WERI-Rb-1 (cell line): ENCODE measurements around the gene GRK1.
"Not testable (repeated sequence)": the region's sequence is repeated elsewhere in the genome, so short reads cannot be mapped to it uniquely, and the experiment has no call there.

Source experiments
- DNase-seq: peaks from one replicate; pipeline ENCODE4 v3.0.0-alpha.2; 2020
- H3K27ac ChIP-seq: fragments of 250-450 bp; sonication (Bioruptor Pico); 2 replicates; pipeline ENCODE4 v1.5.1; 2020; ENCODE audit warnings: mild to moderate bottlenecking, moderate library complexity
- H3K27me3 ChIP-seq: fragments of 250-450 bp; sonication (Bioruptor Pico); 2 replicates; pipeline ENCODE4 v1.5.1; 2021; ENCODE audit warnings: mild to moderate bottlenecking, low read depth, moderate library complexity; ENCODE audit not compliant: insufficient read depth, severe bottlenecking
- H3K36me3 ChIP-seq: fragments of 250-450 bp; sonication (Bioruptor Pico); 2 replicates; pipeline ENCODE4 v1.5.1; 2020; ENCODE audit warnings: mild to moderate bottlenecking, moderate library complexity
- H3K4me3 ChIP-seq: 2 replicates; pipeline ENCODE4 v1.5.1; 2011; ENCODE audit warnings: low read depth, mild to moderate bottlenecking, control low read depth, low read length
- H3K9me3 ChIP-seq: fragments of 250-450 bp; sonication (Bioruptor Pico); 2 replicates; pipeline ENCODE4 v1.5.1; 2021; ENCODE audit warnings: mild to moderate bottlenecking, moderate library complexity; ENCODE audit not compliant: severe bottlenecking
- TF ChIP-seq, protein P1 (sequence below): IDR thresholded peaks from 2 replicates; pipeline ENCODE4 v1.5.1; 2011; ENCODE audit warnings: low read depth, mild to moderate bottlenecking, control low read depth, inconsistent platforms, low read length

GRK1 gene

DNA sequence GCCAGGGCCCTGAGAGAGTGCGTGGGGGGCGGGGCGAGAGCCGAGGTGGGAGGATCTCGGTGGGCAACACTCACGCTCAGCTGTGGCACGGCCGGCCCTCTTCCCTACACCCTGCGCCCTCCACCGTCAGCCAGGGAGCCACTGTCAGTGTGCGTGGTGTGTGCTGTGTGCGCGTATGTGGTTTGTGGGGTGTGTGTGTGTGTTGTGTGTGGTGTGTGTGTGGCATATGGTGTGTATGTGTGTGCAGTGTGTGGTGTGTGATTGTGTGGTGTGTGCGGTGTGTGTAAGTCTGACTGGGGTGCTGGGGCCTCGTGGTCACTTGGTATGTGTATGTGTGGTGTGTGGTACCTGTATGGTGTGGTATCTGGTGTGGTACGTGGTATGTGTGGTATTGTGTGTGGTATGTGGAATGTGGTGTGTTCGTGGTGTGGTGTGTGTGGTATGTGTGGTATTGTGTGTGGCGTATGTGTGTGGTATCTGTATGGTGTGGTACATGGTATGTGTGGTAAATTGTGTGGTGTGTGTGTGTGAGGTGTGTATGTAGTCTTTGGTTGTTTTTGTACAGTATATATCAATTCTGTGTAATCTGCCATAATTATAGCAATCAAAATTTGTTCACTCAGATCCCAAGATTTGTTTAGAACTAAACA lies 5.1 kb downstream of the GRK1 start:
- Histone ChIP-seq H3K27me3 (no peaks in the 10 kb centered on the region), H3K27ac (no peak overlapping the region), H3K9me3 (peaks cover 2% of the 10 kb centered on the region), H3K36me3 (peaks cover 24% of the 10 kb centered on the region), H3K4me3 (no peak overlapping the region)
- peak; percentile 18 for DNase-seq
- TF ChIP-seq, protein P1, sequence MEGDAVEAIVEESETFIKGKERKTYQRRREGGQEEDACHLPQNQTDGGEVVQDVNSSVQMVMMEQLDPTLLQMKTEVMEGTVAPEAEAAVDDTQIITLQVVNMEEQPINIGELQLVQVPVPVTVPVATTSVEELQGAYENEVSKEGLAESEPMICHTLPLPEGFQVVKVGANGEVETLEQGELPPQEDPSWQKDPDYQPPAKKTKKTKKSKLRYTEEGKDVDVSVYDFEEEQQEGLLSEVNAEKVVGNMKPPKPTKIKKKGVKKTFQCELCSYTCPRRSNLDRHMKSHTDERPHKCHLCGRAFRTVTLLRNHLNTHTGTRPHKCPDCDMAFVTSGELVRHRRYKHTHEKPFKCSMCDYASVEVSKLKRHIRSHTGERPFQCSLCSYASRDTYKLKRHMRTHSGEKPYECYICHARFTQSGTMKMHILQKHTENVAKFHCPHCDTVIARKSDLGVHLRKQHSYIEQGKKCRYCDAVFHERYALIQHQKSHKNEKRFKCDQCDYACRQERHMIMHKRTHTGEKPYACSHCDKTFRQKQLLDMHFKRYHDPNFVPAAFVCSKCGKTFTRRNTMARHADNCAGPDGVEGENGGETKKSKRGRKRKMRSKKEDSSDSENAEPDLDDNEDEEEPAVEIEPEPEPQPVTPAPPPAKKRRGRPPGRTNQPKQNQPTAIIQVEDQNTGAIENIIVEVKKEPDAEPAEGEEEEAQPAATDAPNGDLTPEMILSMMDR: no peak

DNA sequence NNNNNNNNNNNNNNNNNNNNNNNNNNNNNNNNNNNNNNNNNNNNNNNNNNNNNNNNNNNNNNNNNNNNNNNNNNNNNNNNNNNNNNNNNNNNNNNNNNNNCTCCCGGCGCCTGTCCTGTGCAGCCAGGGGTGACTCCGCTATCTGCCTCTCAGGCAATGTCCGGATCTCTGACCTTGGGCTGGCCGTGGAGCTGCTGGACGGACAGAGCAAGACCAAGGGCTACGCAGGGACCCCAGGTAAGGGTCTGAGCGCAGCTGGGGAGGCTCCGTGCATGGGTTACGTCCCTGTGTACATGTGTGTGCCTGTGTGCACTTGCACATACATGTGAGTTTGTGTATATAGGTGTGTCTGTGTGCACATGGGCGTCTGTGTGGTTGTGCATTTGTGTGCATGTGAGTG lies 55.9 kb downstream of the GRK1 start:
- no peaks in the 10 kb centered on the region for H3K27me3 ChIP-seq
- H3K27ac ChIP-seq: no peak overlapping the region
- H3K9me3 ChIP-seq: peaks cover 9% of the 10 kb centered on the region
- no peak for DNase-seq
- H3K36me3 ChIP-seq: peaks cover 8% of the 10 kb centered on the region
- TF ChIP-seq, protein P1: no peak
- H3K4me3 ChIP-seq: no peak overlapping the region

DNA sequence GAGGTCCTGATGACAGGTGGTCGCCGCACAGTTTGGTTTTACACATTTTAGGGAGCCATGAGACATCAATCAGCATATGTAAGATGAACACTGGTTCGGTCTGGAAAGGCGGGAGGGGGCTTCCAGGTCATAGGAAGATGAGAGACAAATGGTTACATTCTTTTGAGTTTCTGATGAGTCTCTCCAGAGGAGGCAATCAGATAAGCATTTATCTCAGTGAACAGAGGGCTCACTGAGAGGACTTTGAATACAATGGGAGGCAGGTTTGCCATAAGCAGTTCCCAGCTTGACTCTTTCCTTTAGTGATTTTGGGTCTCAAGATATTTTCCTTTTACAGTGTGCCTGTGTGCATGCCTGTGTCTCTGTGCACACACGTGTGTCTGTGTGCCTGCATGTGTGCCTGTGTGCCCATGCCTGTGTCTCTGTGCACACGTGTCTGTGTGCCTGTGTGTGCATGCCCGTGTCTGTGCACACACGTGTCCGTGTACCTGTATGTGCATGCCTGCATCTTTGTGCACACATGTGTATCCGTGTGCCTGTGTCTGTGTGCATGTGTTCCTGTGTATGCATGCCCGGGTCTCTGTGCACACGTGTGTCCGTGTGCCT lies 56.5 kb downstream of the GRK1 start:
- TF ChIP-seq, protein P1: no peak
- no peak for DNase-seq
- no peaks in the 10 kb centered on the region for H3K27me3 ChIP-seq
- no peak overlapping the region for H3K4me3 ChIP-seq
- H3K9me3 ChIP-seq: peaks cover 9% of the 10 kb centered on the region
- peaks cover 11% of the 10 kb centered on the region for H3K36me3 ChIP-seq
- no peak overlapping the region for H3K27ac ChIP-seq

DNA sequence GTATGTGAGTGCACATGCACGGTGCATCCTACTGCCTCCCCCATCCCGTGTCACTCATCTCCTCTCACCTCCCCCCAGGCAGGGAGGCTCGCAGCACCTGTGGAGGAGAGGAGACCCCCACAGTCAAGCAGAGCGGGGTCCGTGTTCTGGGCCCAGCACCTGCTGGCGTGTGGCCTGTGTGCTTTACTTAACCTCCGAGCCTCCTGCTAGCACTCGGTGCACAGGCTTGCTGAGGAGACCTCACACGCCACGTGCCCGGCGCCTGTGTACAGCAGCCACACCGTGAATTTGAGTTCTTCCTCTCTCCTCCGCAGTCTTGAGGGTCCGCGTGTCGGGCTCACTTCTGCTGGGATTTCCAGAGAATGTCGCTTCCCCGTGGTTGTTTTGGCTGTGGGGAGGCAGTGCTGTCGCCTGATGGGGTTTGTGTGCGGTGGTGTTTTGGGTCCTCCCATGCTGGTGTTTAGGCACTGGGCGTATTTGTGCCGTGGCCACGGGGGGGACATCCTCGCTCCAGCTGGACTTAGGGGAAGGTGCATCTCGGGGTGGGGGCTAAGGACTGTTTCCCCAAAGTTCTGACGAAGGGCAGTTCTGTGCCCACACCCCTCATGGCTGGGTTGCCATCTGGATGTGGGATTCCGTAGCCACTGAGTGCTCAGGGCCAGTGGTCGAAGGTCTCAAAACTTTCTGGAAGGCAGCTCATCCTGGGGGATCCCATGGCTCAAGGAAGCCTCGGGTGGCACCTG lies 57.2 kb downstream of the GRK1 start:
- H3K36me3 ChIP-seq: peaks cover 17% of the 10 kb centered on the region
- H3K27ac ChIP-seq: peak overlapping the region; percentile 56
- DNase-seq: peak; percentile 20
- H3K4me3 ChIP-seq: peak overlapping the region; percentile 50
- peaks cover 9% of the 10 kb centered on the region for H3K9me3 ChIP-seq
- no peaks in the 10 kb centered on the region for H3K27me3 ChIP-seq
- TF ChIP-seq, protein P1: no peak

DNA sequence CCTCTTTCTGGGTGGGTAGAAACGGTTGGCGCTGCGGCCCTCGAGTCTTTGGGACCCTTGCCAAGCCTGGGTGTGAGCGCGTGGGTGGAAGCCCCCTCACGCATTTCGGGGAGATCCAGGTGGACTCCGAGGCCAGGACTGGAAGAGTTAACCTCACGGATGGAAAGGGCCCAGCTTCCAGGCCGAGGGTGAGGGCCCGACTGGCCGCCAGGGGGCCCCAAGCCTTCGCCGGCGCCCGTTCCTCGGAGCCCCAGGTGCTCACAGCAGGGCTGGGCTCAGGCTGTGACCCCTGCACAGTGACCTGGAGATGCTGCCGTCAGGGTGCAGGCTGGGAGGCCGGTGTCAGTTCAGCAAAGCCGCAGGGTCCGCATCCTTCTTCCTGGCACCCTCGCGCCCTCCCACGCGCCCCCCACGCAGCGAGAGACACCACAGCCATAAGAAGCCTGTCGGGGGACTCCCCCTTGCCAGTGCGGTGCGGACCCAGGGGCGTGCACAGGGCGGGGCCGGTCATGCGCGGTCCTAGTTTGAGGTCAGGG lies 57.8 kb downstream of the GRK1 start:
- H3K36me3 ChIP-seq: peaks cover 21% of the 10 kb centered on the region
- H3K9me3 ChIP-seq: peaks cover 9% of the 10 kb centered on the region
- H3K4me3 ChIP-seq: peak overlapping the region; percentile 50
- peak overlapping the region; percentile 56 for H3K27ac ChIP-seq
- peak; percentile 95 for DNase-seq
- no peaks in the 10 kb centered on the region for H3K27me3 ChIP-seq
- TF ChIP-seq, protein P1: peak; percentile 99

DNA sequence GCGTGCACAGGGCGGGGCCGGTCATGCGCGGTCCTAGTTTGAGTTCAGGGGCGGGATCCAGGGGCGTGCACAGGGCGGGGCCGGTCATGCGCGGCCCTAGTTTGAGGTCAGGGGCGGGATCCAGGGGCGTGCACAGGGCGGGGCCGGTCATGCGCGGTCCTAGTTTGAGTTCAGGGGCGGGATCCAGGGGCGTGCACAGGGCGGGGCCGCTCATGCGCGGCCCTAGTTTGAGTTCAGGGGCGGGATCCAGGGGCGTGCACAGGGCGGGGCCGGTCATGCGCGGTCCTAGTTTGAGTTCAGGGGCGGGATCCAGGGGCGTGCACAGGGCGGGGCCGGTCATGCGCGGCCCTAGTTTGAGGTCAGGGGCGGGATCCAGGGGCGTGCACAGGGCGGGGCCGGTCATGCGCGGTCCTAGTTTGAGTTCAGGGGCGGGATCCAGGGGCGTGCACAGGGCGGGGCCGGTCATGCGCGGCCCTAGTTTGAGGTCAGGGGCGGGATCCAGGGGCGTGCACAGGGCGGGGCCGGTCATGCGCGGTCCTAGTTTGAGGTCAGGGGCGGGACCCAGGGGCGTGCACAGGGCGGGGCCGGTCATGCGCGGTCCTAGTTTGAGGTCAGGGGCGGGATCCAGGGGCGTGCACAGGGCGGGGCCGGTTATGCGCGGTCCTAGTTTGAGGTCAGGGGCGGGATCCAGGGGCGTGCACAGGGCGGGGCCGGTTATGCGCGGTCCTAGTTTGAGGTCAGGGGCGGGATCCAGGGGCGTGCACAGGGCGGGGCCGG lies 58.5 kb downstream of the GRK1 start:
- peak; percentile 86 for DNase-seq
- H3K27ac ChIP-seq, H3K9me3 ChIP-seq, H3K27me3 ChIP-seq: not testable (repeated sequence)
- Histone ChIP-seq H3K36me3 (peaks cover 21% of the 10 kb centered on the region), H3K4me3 (peak overlapping the region; percentile 50)

DNA sequence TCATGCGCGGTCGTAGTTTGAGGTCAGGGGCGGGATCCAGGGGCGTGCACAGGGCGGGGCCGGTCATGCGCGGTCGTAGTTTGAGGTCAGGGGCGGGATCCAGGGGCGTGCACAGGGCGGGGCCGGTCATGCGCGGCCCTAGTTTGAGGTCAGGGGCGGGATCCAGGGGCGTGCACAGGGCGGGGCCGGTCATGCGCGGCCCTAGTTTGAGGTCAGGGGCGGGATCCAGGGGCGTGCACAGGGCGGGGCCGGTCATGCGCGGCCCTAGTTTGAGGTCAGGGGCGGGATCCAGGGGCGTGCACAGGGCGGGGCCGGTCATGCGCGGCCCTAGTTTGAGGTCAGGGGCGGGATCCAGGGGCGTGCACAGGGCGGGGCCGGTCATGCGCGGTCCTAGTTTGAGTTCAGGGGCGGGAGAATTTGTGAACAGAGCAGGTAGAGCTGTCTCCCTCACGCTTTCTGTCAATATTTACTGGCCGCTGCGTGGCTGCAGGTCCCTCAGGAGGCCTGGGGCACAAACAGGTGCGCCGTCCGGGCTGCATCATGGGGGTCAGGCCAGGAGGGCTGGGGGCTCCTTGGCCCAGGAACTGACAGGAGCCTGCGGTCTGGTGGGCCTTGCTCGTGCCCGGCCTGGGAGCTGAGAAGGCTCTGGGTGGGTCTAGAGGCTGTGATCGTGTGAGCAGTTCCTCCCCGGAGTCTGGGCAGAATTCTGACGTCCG lies 59.2 kb downstream of the GRK1 start:
- peak; percentile 53 for DNase-seq
- not testable (repeated sequence) for H3K27me3 ChIP-seq, H3K9me3 ChIP-seq
- Histone ChIP-seq H3K36me3 (peaks cover 21% of the 10 kb centered on the region), H3K4me3 (peak overlapping the region; percentile 41), H3K27ac (peak overlapping the region; percentile 82)
